Measurements from ENCODE around the gene TSC22D2.
"Not testable (repeated sequence)": the region's sequence is repeated elsewhere in the genome, so short reads cannot be mapped to it uniquely, and the experiment has no call there.

TSC22D2 gene

DNA sequence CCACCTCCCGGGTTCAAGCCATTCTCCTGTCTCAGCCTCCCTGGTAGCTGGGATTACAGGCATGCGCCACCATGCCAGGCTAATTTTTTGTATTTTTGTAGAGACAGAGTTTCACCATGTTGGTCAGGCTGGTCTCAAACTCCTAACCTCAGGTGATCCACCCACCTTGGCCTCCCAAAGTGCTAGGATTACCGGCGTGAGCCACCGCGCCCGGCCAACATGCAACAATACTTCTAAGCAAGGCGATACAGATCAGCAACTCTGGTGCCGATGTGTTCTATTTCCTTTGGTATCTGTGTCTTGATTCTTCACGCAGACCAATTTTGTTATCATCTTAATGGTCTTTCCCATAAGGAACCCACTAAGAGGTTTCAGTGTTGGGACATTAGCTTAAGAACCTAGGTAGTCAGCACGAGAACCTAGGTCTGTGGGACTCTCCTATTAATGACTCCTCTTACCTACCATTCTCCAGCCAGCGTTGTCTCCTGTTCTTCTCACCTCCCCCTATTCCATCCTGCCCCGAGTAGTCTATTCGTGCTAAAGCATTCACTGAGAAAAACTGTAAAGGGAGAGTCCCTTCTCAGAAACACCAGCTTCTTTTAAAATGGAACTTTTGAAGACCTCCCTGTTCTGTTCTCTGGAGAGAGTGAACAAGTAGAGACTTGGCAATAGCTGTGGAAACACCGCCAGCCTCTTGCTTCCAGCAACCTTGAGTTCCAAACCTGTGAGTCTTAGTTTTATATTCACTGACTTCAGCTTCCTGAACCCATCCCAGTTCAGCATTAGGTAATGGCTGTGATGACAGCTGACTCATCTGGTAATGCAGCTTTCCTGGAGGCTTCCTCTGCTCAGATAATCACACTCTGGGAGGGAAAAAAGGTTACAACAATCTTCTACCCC is 61.2 kb downstream of the TSC22D2 start:
- H3K27ac ChIP-seq (ENCODE audit: low read depth, low read length), result no peak overlapping the region
- TF ChIP-seq, protein P1, sequence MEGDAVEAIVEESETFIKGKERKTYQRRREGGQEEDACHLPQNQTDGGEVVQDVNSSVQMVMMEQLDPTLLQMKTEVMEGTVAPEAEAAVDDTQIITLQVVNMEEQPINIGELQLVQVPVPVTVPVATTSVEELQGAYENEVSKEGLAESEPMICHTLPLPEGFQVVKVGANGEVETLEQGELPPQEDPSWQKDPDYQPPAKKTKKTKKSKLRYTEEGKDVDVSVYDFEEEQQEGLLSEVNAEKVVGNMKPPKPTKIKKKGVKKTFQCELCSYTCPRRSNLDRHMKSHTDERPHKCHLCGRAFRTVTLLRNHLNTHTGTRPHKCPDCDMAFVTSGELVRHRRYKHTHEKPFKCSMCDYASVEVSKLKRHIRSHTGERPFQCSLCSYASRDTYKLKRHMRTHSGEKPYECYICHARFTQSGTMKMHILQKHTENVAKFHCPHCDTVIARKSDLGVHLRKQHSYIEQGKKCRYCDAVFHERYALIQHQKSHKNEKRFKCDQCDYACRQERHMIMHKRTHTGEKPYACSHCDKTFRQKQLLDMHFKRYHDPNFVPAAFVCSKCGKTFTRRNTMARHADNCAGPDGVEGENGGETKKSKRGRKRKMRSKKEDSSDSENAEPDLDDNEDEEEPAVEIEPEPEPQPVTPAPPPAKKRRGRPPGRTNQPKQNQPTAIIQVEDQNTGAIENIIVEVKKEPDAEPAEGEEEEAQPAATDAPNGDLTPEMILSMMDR (IDR thresholded peaks at IDR 0.05; ENCODE audit: insufficient read depth, low read length, poor library complexity, severe bottlenecking), result no peak
- no peak for TF ChIP-seq EZH2phosphoT487 (conservative IDR thresholded peaks at IDR 0.05; ENCODE audit: low read length)

DNA sequence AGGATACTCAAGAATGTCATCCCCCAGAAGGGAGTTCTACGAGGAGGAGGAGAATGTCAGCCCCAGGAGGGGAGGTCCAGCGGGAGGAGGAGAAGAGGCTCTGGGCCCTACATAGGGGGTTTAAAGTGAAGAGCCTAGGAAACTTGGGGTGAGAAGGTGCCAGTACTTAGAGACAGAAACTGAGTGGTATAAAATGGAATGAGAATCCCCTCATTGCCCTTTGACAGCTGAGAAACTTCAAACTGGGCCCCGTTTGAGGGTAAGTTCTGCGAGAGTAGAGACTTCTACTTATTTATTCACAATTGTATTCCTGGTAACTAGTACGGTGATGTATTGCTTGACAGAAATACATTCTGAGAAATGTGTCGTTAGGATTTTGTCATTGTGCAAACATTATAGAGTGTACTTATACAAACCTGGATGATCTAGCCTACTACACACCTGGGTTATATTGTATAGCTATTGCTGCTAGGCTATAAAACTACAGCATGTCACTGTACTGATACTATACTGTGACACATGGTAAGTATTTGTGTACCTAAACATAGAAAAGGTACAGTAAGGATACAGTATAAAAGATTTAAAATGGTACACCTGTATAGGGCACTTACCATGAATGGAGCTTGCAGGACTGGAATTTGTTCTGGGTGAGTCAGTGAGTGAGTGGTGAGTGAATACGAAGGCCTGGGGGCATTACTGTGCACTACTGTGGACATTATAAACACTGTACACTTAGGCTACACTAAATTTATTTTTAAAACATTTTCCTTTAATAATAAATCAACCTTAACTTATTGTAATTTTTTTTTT is 62.0 kb downstream of the TSC22D2 start:
- no peaks in the 10 kb centered on the region for H3K27me3 ChIP-seq (ENCODE audit: low read length)
- H3K79me2 ChIP-seq (ENCODE audit: insufficient read depth, low read length), result no peaks in the 10 kb centered on the region
- TF ChIP-seq EZH2phosphoT487 (conservative IDR thresholded peaks at IDR 0.05; ENCODE audit: low read length), result no peak
- TF ChIP-seq, protein P1 (IDR thresholded peaks at IDR 0.05; ENCODE audit: insufficient read depth, low read length, poor library complexity, severe bottlenecking), result no peak
- no peaks in the 10 kb centered on the region for H3K36me3 ChIP-seq (ENCODE audit: low read length)
- H4K20me1 ChIP-seq (ENCODE audit: low read depth, low read length), result no peaks in the 10 kb centered on the region
- no peak overlapping the region for H2AFZ ChIP-seq (ENCODE audit: low read depth, low read length, severe bottlenecking)
- no peaks in the 10 kb centered on the region for H3K9me2 ChIP-seq (replicated peaks; ENCODE audit: insufficient read depth, low read length)
- H3K9ac ChIP-seq (ENCODE audit: low read length), result no peak overlapping the region
- no peak overlapping the region for H3K4me2 ChIP-seq (ENCODE audit: low read depth, low read length, poor library complexity, severe bottlenecking)
- H3K9me3 ChIP-seq (ENCODE audit: insufficient read depth, low read length), result no peaks in the 10 kb centered on the region
- H3F3A ChIP-seq (ENCODE audit: insufficient read depth), result no peaks in the 10 kb centered on the region
- H3K4me3 ChIP-seq (ENCODE audit: insufficient read depth, low read length, poor library complexity, severe bottlenecking), result no peak overlapping the region
- H3K27ac ChIP-seq (ENCODE audit: low read depth, low read length), result no peak overlapping the region

More for the DNA sequence above, 61.2 kb downstream of the TSC22D2 start:
- H3K27me3 ChIP-seq (ENCODE audit: low read length), result no peaks in the 10 kb centered on the region
- no peak overlapping the region for H2AFZ ChIP-seq (ENCODE audit: low read depth, low read length, severe bottlenecking)
- H3K36me3 ChIP-seq (ENCODE audit: low read length), result no peaks in the 10 kb centered on the region
- H3K9me3 ChIP-seq (ENCODE audit: insufficient read depth, low read length), result no peaks in the 10 kb centered on the region
- H3K79me2 ChIP-seq (ENCODE audit: insufficient read depth, low read length), result no peaks in the 10 kb centered on the region
- H4K20me1 ChIP-seq (ENCODE audit: low read depth, low read length), result no peaks in the 10 kb centered on the region
- no peak overlapping the region for H3K4me2 ChIP-seq (ENCODE audit: low read depth, low read length, poor library complexity, severe bottlenecking)
- no peak overlapping the region for H3K4me3 ChIP-seq (ENCODE audit: insufficient read depth, low read length, poor library complexity, severe bottlenecking)
- H3K9ac ChIP-seq (ENCODE audit: low read length), result no peak overlapping the region
- no peaks in the 10 kb centered on the region for H3K9me2 ChIP-seq (replicated peaks; ENCODE audit: insufficient read depth, low read length)
- H3F3A ChIP-seq (ENCODE audit: insufficient read depth), result no peaks in the 10 kb centered on the region

DNA sequence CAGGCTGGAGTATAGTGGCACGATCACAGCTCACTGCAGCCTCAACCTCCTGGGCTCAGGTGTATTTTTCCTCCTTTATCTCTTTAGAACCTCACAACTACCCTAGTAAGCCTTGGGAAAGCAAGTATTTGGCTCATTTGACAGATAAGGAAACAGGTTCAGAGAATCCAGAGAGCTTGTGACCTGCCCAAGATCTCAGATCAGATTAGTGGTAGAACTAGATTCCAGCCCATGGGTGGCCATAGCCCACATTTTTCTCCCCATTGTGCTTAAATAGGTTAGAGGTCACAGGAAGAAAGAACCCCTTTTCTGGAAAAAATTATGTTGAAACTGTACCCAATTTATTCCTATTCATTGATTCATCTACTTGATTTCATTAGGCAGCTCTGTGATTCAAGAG is 64.3 kb downstream of the TSC22D2 start:
- H4K20me1 ChIP-seq (ENCODE audit: low read depth, low read length), result no peaks in the 10 kb centered on the region
- no peaks in the 10 kb centered on the region for H3K27me3 ChIP-seq (ENCODE audit: low read length)
- H2AFZ ChIP-seq (ENCODE audit: low read depth, low read length, severe bottlenecking), result no peak overlapping the region
- H3K27ac ChIP-seq (ENCODE audit: low read depth, low read length), result no peak overlapping the region
- H3K4me3 ChIP-seq (ENCODE audit: insufficient read depth, low read length, poor library complexity, severe bottlenecking), result no peak overlapping the region
- TF ChIP-seq, protein P1 (IDR thresholded peaks at IDR 0.05; ENCODE audit: insufficient read depth, low read length, poor library complexity, severe bottlenecking), result no peak
- TF ChIP-seq EZH2phosphoT487 (conservative IDR thresholded peaks at IDR 0.05; ENCODE audit: low read length), result no peak
- H3K4me2 ChIP-seq (ENCODE audit: low read depth, low read length, poor library complexity, severe bottlenecking), result no peak overlapping the region
- H3K79me2 ChIP-seq (ENCODE audit: insufficient read depth, low read length), result no peaks in the 10 kb centered on the region
- H3K9me2 ChIP-seq (replicated peaks; ENCODE audit: insufficient read depth, low read length), result no peaks in the 10 kb centered on the region
- no peak overlapping the region for H3K9ac ChIP-seq (ENCODE audit: low read length)
- no peaks in the 10 kb centered on the region for H3K36me3 ChIP-seq (ENCODE audit: low read length)
- no peaks in the 10 kb centered on the region for H3K9me3 ChIP-seq (ENCODE audit: insufficient read depth, low read length)
- H3F3A ChIP-seq (ENCODE audit: insufficient read depth), result no peaks in the 10 kb centered on the region

DNA sequence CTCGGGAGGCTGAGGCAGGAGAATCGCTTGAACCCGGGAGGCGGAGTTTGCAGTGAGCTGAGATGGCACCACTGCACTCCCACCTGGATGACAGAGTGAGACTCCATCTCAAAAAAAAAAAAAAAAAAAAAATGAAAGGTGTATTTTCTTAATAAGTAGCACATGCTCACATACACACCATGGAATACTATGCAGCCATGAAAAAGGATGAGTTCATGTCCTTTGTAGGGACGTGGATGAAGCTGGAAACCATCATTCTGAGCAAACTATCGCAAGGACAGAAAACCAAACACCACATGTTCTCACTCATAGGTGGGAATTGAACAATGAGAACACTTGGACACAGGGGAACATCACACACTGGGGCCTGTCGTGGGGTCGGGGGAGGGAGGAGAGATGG is 65.1 kb downstream of the TSC22D2 start:
- not testable (repeated sequence) for H2AFZ ChIP-seq (ENCODE audit: low read depth, low read length, severe bottlenecking); H3K9me2 ChIP-seq (replicated peaks; ENCODE audit: insufficient read depth, low read length); H3K9ac ChIP-seq (ENCODE audit: low read length); H4K20me1 ChIP-seq (ENCODE audit: low read depth, low read length); H3K9me3 ChIP-seq (ENCODE audit: insufficient read depth, low read length); H3K4me2 ChIP-seq (ENCODE audit: low read depth, low read length, poor library complexity, severe bottlenecking); H3K36me3 ChIP-seq (ENCODE audit: low read length); H3F3A ChIP-seq (ENCODE audit: insufficient read depth); H3K4me3 ChIP-seq (ENCODE audit: insufficient read depth, low read length, poor library complexity, severe bottlenecking); H3K27ac ChIP-seq (ENCODE audit: low read depth, low read length); H3K27me3 ChIP-seq (ENCODE audit: low read length); H3K79me2 ChIP-seq (ENCODE audit: insufficient read depth, low read length)
